ENCODE data around the gene SORBS1. TPM values are rescaled to one million over a fixed set of nuclear protein-coding genes. Genes with fewer than 3 reads are reported as not detected.

SORBS1 gene
- total and polyA plus RNA-seq, 8 donors = 34.4 to 713 (median 168) TPM

- peaks cover 15 to 57% (median 44%) of the 10 kb centered on the region in 4 donors for H3K36me3 ChIP-seq
- intact Hi-C loops (cut with DNase I; ENCODE audit: low total_unique reads) = no loop called here
- H3K27ac ChIP-seq = peak overlapping the region; percentile 53 to 95 (median 85)
- H3K4me1 ChIP-seq = peaks cover 48 to 75% (median 63%) of the 10 kb centered on the region in 4 donors
- no peak for TF ChIP-seq POLR2A (IDR thresholded peaks at IDR 0.05)
- TF ChIP-seq POLR2AphosphoS5 (IDR thresholded peaks at IDR 0.05) = peak in 2 of 3 donors; percentile 35 to 39
- WGBS, 5 donors = 69 to 100% (median 92%) methylated on average over 2 of the region's 2 CpGs
- H3K9me3 ChIP-seq = no peaks in the 10 kb centered on the region
- no peaks in the 10 kb centered on the region for H3K27me3 ChIP-seq
- no peak for DNase-seq
- no peak overlapping the region for H3K4me3 ChIP-seq
These were observed 155.5 kb downstream of the SORBS1 start for GRCh38 chr10:95405655-95406054.

DNA sequence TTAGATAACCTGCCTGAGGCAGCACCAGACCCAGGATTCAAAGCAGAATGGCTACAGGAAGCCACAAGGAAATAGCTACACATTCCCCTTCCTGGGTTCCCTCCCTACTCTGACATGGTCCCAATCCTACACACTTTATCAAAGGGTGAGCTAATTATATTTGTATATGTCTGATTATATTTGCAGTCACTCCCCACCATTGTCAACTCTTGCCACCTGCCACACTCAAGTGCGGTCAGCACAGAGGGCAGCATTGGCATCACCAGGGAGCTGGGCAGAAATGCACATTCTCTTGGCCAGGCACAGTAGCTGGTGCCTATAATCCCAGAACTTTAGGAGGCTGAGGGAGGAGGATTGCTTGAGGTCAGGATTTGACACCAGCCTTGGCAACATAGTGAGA, 156.3 kb downstream of the SORBS1 start:
- no peak for DNase-seq
- Histone ChIP-seq H3K4me3 (no peak overlapping the region), H3K9me3 (no peaks in the 10 kb centered on the region), H3K4me1 (peaks cover 48 to 70% (median 60%) of the 10 kb centered on the region in 4 donors), H3K27me3 (no peaks in the 10 kb centered on the region), H3K36me3 (peaks cover 15 to 54% (median 40%) of the 10 kb centered on the region in 4 donors), H3K27ac (peak overlapping the region; percentile 43 to 95 (median 85))
- intact Hi-C loops (cut with DNase I; ENCODE audit: low total_unique reads) = no loop called here
- 34 to 71% (median 50%) methylated on average over 1 of the region's 1 CpG for WGBS, 5 donors
- TF ChIP-seq EP300 (IDR thresholded peaks at IDR 0.05) (no peak), POLR2AphosphoS5 (IDR thresholded peaks at IDR 0.05) (peak in 2 of 3 donors; percentile 47 to 60)

- Histone ChIP-seq H3K9me3 (no peaks in the 10 kb centered on the region), H3K27ac (peak overlapping the region; percentile 43 to 95 (median 85)), H3K36me3 (peaks cover 15 to 55% (median 40%) of the 10 kb centered on the region in 4 donors), H3K4me1 (peaks cover 47 to 69% (median 57%) of the 10 kb centered on the region in 4 donors), H3K27me3 (no peaks in the 10 kb centered on the region), H3K4me3 (no peak overlapping the region)
- TF ChIP-seq POLR2A (IDR thresholded peaks at IDR 0.05) (no peak), EP300 (IDR thresholded peaks at IDR 0.05) (no peak), POLR2AphosphoS5 (IDR thresholded peaks at IDR 0.05) (no peak)
- TF ChIP-seq, protein P1, sequence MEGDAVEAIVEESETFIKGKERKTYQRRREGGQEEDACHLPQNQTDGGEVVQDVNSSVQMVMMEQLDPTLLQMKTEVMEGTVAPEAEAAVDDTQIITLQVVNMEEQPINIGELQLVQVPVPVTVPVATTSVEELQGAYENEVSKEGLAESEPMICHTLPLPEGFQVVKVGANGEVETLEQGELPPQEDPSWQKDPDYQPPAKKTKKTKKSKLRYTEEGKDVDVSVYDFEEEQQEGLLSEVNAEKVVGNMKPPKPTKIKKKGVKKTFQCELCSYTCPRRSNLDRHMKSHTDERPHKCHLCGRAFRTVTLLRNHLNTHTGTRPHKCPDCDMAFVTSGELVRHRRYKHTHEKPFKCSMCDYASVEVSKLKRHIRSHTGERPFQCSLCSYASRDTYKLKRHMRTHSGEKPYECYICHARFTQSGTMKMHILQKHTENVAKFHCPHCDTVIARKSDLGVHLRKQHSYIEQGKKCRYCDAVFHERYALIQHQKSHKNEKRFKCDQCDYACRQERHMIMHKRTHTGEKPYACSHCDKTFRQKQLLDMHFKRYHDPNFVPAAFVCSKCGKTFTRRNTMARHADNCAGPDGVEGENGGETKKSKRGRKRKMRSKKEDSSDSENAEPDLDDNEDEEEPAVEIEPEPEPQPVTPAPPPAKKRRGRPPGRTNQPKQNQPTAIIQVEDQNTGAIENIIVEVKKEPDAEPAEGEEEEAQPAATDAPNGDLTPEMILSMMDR (IDR thresholded peaks at IDR 0.05) = no peak
- intact Hi-C loops (cut with DNase I; ENCODE audit: low total_unique reads) = no loop called here
- WGBS, 5 donors = 72 to 79% (median 79%) methylated on average over 7 of the region's 7 CpGs
- DNase-seq = no peak
These were observed 156.7 kb downstream of the SORBS1 start for GRCh38 chr10:95404462-95404858.

GRCh38 chr10:95403700-95404461, 157.3 kb downstream of the SORBS1 start:
- intact Hi-C loops (cut with DNase I; ENCODE audit: low total_unique reads) = no loop called here
- DNase-seq = no peak
- Histone ChIP-seq H3K27ac (peak overlapping the region; percentile 26 to 95 (median 85)), H3K4me3 (no peak overlapping the region), H3K4me1 (peaks cover 41 to 67% (median 54%) of the 10 kb centered on the region in 4 donors), H3K36me3 (peaks cover 16 to 60% (median 44%) of the 10 kb centered on the region in 4 donors), H3K27me3 (no peaks in the 10 kb centered on the region), H3K9me3 (no peaks in the 10 kb centered on the region)
- TF ChIP-seq POLR2AphosphoS5 (IDR thresholded peaks at IDR 0.05) = no peak
- no peak for TF ChIP-seq EP300 (IDR thresholded peaks at IDR 0.05)
- TF ChIP-seq POLR2A (IDR thresholded peaks at IDR 0.05) = no peak
- TF ChIP-seq, protein P1 (IDR thresholded peaks at IDR 0.05) = no peak
- WGBS, 5 donors = 84 to 90% (median 87%) methylated on average over 8 of the region's 8 CpGs

GRCh38 chr10:95401704-95402469, 159.3 kb downstream of the SORBS1 start:
- H3K27me3 ChIP-seq = no peaks in the 10 kb centered on the region
- H3K4me1 ChIP-seq = peaks cover 26 to 62% (median 46%) of the 10 kb centered on the region in 4 donors
- 67 to 90% (median 82%) methylated on average over 1 of the region's 1 CpG for WGBS, 5 donors
- intact Hi-C loops (cut with DNase I; ENCODE audit: low total_unique reads) = no loop called here
- H3K36me3 ChIP-seq = peaks cover 34 to 75% (median 62%) of the 10 kb centered on the region in 4 donors
- no peaks in the 10 kb centered on the region for H3K9me3 ChIP-seq
- peak overlapping the region in 3 of 5 donors; percentile 79 to 95 (median 85) for H3K27ac ChIP-seq
- no peak for DNase-seq
- H3K4me3 ChIP-seq = no peak overlapping the region
- TF ChIP-seq, protein P1 (IDR thresholded peaks at IDR 0.05) = no peak
- TF ChIP-seq POLR2AphosphoS5 (IDR thresholded peaks at IDR 0.05) = peak in 1 of 3 donors; percentile 40
